H1 (cell line): ENCODE measurements around the gene C2CD3.

Source experiments
- CREB1 ChIP-seq: IDR thresholded peaks from 2 replicates; pipeline ENCODE4 v1.6.1; 2012; ENCODE audit warnings: inconsistent platforms
- CTCF ChIP-seq, 3 experiments: IDR thresholded peaks; 1 replicate in 2 of 3; 2 replicates in 1 of 3; pipeline versions ENCODE4 v1.5.1 to v1.6.1; 2011; ENCODE audit warnings: low read length in 3 of 3, mild to moderate bottlenecking in 3 of 3, inconsistent platforms in 2 of 3, low read depth in 1 of 3, moderate library complexity in 1 of 3; ENCODE audit not compliant: insufficient read depth in 1 of 3; ENCODE audit errors: control extremely low read depth in 1 of 3
- HDAC2 ChIP-seq, 2 experiments: fragments of 300-600 bp in 1 of 2; sonication (generic) in 1 of 2; IDR thresholded peaks; 2 replicates each; pipeline ENCODE4 v1.6.1; 2011 to 2012; ENCODE audit warnings: low read depth in 2 of 2, low read length in 2 of 2, mild to moderate bottlenecking in 2 of 2, moderate library complexity in 2 of 2, borderline replicate concordance in 1 of 2, inconsistent platforms in 1 of 2
- POLR2A ChIP-seq, 2 experiments: IDR thresholded peaks; 1 replicate in 1 of 2; 2 replicates in 1 of 2; pipeline ENCODE4 v1.6.1; 2011; ENCODE audit warnings: low read depth in 2 of 2, low read length in 2 of 2, mild to moderate bottlenecking in 2 of 2; ENCODE audit errors: control extremely low read depth in 1 of 2
- TCF12 ChIP-seq: IDR thresholded peaks from 2 replicates; pipeline ENCODE4 v1.6.1; 2011; ENCODE audit warnings: low read depth, mild to moderate bottlenecking, low read length

GRCh38 chr11:73997120-73997770 lies 173.6 kb downstream of the C2CD3 start:
- TF ChIP-seq CTCF (IDR thresholded peaks at IDR 0.05; ENCODE audit: control extremely low read depth in 1 of 3, insufficient read depth in 1 of 3, low read depth in 1 of 3, low read length in 3 of 3) (no peak), TCF12 (no peak), POLR2A (IDR thresholded peaks at IDR 0.05; ENCODE audit: control extremely low read depth in 1 of 2, low read depth in 2 of 2, low read length in 2 of 2) (no peak), HDAC2 (IDR thresholded peaks at IDR 0.05; ENCODE audit: borderline replicate concordance in 1 of 2, low read depth in 2 of 2, low read length in 2 of 2) (no peak), CREB1 (no peak)
